GM19468 (cell line): ENCODE measurements around the gene LHB.

Experiments
- ATAC-seq: cut with Tn5 transposase; IDR thresholded peaks from one replicate; pipeline ENCODE4 v1.9.1; 2021; ENCODE audit warnings: mild to moderate bottlenecking, moderate library complexity, moderate number of reproducible peaks; ENCODE audit not compliant: unreplicated experiment; ENCODE audit errors: extremely low read depth

Gene LHB

DNA sequence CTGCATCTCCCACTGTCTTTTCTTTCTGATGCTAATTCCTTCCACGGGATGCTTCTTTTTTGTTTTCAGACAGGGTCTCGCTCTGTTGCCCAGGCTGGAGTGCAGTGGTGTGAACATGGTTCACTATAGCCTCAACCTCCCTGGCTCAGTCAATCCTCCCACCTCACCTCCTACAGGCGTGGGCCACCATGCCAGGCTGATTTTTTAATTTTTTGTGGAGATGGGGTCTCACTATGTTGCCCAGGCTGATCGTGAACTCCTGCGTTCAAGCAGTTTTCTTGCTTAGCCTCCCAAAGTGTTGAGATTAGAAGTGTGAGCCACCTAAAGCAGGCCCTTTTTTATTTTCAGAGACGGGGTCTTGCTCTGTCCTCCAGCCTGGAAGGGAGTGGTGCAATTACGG, 28.6 kb downstream of the LHB start:
- no peak for ATAC-seq

DNA sequence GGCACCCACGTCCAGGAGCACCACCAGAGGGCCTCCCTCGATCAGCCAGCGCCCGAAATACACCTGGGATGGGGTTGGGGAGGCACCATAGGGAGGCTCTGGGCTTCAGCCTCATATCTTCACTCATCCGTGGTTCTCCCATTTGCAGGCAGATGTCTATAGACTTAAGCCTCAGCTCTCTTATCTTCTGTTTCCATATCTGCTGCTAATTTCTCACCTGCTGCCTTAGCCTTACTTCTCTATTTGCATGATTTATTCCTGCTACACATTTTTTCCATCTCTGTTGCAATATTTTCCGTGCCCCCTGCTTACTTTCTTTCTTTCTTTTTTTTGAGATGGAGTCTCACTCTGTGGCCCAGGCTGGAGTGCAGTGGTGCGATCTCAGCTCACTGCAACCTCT, 29.6 kb downstream of the LHB start:
- no peak for ATAC-seq

DNA sequence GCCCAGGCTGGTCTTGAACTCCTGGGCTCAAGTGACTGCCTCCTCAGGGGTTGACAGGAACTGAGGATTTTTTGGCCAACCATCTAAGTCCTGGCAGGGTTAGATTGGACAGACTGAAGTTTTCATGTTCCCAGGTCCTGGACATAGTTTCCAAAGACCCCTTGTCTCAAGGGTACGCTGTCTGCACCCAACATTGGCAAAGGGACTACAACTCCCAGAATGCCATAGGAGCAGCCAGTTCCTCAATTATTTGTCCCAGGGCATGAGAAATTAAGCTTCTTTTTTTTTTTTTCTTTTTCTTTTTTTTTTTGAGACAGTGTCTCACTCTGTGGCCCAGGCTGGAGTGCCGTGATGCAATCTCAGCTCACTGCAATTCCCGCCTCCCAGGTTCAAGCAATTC, 30.7 kb downstream of the LHB start:
- no peak for ATAC-seq

DNA sequence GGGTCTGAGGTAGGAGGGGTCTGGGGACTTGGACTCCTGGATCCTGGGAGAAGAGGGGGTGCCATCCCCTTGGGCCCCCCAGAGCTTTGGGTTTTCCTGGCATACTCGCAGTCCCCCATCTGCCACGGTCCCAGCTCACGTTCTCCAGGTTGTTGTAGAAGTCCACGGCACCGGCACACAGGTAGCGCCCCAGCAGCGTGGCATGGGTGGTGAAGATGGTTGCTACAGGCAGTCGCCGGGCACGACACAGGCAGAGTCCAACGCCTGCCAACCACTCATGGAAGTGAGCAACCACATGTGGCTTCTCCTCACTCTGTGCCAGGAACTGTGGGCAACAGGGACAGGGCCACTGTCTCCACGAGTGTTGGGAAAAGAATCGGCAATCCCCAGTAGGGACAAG, 31.2 kb downstream of the LHB start:
- no peak for ATAC-seq

DNA sequence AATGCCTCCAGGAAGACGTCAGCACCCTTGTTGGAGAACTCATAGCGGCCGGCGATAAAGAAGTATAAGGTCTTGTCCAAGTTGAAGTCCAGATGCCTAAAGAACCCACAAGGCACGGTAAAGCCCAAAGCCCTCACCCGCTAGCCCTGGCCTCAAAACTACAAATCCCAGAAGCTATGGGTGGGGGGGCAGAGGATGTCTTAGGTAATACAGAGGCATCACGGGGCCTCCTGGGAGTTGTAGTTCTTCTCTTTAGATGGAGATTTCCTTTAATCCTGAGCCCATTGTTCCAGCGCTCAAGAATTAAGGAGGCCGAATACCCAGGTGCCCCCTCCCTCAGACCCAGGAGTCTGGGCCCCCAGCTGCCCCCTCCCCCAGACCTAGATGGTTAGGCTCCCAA, 34.6 kb downstream of the LHB start:
- no peak for ATAC-seq

DNA sequence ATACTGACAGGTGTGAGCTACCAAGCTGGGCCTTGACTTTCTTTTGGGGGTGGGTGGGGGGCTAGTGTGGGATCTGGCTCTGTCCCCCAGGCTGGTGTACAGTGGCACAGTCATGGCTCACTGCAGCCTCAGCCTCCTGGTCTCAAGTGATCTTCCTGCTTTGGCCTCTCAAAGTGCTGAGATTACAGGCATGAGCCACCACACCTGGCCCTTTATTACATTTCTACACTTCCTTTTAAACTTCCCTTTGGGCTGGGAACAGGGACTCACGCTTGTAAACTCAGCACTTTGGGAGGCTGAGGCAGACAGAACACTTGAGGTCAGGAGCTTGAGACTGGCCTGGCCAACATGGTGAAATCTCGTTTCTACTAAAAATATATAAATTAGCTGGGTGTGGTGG, 39.8 kb downstream of the LHB start:
- no peak for ATAC-seq

DNA sequence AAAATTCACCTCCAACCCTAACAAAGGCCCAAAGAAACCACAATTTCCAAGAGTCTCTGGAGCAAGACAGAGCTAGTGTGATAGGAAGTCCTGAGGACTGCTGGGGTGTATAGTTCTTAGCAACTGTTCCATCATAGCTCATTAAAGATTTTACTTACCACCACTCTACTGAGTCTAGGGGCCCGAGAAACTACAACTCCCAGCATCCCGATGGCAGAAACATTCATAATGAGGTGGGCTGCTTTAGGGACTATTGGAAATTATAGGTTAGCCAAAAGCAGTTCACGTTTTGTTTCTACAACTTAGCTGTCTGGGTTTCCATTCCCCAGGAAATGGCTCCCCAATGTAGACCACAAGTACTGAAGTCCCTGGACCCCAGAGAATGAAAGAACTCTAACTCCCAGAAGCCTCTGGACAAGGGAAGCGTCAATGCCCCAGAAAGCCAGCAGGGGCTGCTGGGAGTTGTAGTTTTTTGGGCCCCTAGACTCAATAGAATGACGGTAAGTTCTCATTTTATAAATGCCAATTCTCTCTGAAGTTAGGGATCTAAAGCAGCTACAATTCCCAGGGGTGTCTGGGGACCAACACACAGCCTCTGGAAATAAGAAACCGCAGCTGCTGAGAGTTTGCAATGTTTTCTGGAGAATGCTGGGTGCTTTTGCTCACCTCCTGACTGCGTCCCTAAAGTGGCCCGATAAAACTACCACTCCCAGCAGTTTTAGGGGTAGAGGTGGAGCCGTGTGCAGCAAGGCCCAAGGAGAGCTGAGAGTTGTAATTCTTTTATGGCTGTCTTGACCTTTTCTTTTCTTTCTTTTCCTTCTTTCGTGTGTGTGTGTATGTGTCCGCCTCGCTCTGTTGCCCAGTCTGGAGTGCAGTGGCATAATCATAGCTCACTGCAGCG, 40.7 kb downstream of the LHB start:
- ATAC-seq, result no peak

DNA sequence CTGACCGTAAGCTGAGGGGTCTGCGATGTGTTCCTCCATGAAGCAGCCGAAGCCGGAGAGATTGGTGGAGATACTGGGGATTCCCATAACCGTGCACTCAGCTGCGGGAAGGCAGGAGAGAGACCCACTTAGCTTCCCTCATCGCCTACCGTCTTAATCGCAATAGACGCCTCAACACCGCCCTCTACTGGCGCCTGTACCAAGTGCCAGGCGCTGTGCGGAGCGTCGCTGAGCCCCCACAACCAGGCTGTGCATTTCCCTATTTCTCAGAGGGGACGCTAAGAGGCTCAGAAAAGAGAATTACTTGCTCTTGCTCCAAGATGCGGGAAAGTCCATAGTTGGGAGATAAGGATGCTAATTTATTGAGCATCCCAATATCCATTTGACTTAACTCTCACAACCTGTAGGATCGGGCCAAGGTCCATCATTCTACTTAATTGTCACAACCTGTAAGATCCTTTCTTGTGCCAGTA, 45.9 kb downstream of the LHB start:
- ATAC-seq, result no peak

DNA sequence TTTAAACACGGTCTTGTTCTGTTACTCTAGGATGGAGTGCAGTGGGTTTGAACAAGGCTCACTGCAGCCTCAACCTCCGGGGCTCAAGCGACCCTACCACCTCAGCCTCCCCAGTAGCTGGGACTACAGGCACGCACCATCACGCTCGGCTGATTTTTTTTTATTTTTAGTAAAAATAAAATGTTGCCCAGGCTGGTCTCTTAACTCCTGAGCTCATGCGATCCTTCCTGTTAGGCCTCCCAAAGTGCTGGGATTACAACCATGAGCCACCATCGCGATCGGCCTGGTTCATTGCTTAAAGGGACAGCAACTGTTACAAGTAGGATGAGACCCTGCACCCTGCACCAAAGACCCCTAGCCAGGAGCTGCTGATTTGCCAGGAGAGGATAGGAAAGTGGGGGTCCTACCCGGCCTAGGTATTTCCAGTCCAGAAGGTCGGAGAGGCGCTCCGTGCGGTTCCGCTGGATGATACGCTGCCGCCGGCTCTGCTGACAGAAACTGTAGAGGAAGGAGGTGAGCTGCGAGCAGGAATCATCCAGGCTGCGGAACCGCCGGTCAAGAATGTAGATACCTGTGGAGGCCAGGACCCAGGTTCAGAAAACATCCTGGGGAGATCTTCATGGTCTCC, 46.6 kb downstream of the LHB start:
- no peak for ATAC-seq

DNA sequence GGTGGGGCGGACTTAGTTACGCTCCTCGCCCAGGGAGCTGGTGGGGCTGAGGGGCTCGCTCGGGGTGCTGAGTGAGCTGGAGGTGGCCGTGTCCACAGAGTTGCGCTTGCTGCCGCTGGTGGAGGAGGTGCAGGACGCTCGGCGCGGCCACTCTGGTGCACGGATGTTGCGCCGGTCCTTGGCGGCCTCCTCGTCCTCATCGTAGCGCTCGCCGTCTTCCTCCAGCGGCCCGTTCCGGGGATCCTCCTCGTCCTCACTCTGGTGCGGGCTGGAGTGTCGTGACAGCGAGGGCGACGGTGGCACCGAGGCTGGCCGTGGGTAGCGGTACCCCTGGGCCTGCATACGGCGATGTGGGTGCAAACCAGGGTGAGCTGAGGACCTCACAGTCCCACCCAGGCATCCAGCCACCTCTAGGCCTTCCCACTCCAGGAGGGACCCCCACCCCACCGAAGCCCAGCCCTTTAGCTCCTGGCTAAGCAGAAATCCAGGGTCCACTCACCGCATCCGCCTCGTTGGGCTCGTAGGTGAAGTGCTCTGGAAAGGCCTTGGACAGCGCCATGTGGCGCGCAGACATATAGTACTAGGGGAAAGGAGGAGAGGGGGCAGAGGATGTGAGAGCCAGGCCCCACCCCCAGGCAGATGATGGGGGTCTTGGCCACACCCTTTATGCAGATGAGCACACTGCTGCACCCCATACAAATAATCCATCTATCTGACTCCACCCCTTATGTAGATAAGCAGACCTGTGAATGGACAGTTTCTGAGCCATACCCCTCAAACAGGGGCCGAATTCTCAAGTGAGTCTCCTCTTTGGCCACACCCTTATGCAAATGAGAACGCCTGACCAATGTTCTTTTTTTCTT, 47.4 kb downstream of the LHB start:
- no peak for ATAC-seq

DNA sequence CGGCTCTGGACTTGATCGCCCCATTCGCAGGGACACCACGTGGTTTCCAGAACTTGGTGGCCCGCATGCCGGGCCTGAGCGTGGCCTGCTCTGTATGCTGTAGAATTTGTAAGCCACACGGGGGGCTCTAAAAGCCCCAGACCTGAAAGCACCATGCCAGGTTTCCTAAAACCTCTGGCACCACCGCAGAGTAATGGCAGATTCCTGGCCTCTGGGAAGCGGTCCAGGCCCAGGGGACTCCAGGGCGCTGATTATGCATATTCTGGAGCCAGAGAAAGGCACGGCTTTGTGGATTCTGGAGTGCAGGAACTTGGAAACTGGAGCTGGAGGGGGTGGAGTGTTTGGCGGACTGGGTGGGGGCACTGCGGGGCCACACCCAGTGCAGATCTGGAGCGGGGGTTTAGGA, 48.1 kb downstream of the LHB start:
- no peak for ATAC-seq

DNA sequence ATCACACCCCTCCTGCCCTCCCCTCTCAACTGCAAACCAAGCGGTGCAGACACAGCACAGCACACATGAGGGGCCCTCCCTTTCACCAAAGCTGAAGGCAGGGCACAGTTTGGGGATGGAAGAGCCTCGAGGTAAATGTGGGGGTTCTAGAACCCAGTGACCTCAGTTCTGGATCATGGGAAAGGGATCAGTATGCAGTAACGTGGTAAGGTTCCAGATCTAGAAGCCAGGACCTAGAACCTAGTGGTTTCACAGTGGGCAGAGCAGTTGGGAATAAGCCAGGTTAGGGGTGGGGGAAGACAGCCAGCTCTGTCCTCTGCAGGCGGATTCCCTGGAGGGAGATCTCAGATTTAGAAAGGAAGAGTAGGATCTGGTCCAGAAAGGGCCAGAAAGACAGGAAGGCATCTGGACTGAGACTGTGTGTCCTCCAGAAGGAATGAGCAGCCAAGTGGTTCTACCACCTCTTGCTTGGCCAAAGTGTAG, 48.7 kb downstream of the LHB start:
- ATAC-seq, result no peak

DNA sequence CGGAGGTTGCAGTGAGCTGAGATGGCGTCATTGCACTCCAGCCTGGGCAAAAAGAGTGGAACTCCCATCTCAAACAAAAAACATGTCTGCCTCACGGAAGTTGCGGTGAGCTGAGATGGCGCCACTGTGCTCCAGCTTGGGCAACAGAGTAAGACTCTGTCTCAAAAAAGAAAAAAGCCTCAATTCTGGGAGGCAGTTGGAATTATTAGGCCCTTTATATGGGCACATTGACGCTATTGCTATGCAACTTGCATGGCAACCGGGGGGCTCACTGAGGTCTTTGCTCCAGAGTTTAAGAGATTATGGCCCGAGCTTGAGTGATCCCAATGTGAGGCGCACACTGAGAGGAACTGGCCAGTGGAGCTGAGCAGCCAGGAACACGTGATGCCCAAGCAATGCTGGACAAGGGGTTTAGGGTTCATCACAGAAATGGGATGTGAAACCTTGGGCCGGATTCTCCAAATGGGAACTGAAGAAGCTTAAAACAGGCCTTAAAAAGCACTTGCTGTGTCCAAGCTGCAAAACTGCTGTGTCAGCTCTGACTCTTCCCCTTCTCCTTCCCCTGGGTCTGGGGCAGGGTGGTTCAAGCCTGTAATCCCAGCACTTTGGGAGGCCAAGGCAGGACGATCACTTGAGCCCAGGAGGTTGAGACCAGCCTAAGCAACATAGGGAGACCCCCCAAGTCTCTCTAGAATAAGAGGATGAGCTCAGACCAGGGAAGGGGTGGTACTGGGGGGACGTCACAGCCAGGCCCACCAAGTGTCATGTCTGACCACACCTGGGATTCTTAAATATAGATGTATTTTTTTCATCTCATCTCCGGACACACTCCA, 49.3 kb downstream of the LHB start:
- no peak for ATAC-seq

DNA sequence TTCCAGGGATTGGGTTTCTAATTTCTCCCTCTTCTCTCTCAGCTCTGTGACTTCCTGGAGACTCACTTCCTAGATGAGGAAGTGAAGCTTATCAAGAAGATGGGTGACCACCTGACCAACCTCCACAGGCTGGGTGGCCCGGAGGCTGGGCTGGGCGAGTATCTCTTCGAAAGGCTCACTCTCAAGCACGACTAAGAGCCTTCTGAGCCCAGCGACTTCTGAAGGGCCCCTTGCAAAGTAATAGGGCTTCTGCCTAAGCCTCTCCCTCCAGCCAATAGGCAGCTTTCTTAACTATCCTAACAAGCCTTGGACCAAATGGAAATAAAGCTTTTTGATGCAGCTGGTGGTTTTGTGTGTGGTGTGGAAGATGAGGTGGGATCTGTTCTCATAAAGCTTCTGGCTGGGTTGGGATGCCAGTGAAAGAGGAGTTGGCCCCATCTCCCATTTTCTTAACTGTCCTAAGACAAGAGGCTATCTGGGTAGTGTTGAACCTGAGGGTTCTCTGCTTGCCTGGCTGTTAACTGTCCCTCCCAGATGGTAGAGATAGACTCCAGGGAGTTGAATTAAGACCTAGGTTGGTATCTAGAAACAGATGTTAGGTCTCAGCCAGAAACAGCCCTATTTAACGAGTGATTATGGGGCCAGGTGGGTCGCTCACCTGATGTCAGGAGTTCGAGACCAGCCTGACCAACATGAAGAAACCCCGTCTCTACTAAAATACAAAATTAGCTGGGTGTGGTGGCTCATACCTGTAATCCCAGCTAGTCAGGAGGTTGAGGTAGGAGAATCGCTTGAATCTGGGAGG, 50.1 kb downstream of the LHB start:
- ATAC-seq, result no peak
